Stimulated activated effector memory CD8-positive, alpha-beta T cell treated with anti-CD3 and anti-CD28 coated beads, Interleukin-12 subunit alpha, Interleukin-12 subunit beta, amount 100 ng/mL, for 72 hours (primary cell): ENCODE measurements around the gene CENPP.
"Not testable (repeated sequence)": the region's sequence is repeated elsewhere in the genome, so short reads cannot be mapped to it uniquely, and the experiment has no call there.

Source experiments
- ATAC-seq: fragments of 150-1000 bp; cut with Tn5 transposase; 2 replicates; pipeline ENCODE4 v1.10.0; 2021
- DNase-seq, 2 donors: peaks; one replicate each; pipeline ENCODE4 v3.0.0; 2021 to 2022; ENCODE audit warnings: low spot score in 2 of 2
- H3K27ac Mint-ChIP-seq: one replicate; pipeline ENCODE4 v1.8.0; 2022; ENCODE audit warnings: mild to moderate bottlenecking, mixed read lengths
- H3K36me3 Mint-ChIP-seq: one replicate; pipeline ENCODE4 v1.8.0; 2022; ENCODE audit warnings: mild to moderate bottlenecking, mixed read lengths
- H3K4me1 Mint-ChIP-seq: one replicate; pipeline ENCODE4 v1.8.0; 2022; ENCODE audit warnings: mixed read lengths
- H3K4me3 Mint-ChIP-seq: one replicate; pipeline ENCODE4 v1.8.0; 2022; ENCODE audit warnings: mild to moderate bottlenecking, mixed read lengths
- H3K9me3 Mint-ChIP-seq: one replicate; pipeline ENCODE4 v1.8.0; 2022; ENCODE audit warnings: mixed read lengths

CENPP gene

DNA sequence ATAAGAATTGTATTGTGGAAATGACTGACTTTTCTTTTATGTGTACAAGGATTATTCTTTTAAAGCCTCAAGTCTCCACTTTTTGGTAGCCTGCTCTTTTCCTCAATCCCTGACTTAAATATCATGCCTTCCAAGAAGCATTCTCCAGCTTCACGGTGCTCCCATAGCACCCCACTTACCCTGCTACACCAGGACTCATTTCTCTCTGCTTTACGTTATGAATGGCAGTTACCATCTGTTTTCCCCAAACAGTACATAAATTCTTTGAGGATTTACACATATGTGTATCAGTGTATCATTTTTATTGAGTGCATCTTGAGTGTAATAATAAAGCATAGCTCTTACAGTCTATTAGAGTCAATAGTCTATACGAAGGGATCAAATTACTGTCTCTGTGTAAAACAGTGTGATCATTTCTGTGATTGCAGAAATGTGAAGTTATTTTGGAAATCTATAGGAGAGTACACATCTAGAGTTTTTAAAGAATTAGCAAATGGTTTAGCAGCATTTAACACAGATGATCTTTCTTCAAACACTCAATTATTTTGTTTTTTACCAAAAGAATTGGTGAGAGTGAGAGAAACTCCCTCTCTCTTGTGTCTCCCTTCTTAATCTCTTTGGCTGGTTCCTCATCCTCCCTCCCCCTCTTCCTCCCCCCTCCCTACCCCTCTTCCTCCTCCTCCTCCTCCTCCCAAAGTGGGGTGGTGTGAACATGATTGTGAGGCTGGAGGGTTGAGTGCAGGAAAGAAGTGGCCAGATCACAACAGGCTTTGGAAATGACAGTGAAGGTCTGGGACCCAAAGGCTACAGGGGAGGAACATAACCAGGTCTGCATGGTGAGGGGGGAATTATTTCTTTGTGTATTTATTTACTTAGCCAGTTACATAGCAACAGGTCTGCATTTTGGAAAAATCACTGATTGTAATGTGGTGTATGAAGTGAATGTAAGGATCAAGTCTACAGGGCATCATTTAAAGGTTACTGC lies 237.7 kb downstream of the CENPP start:
- Mint-ChIP-seq H3K4me1 (no peaks in the 10 kb centered on the region), H3K36me3 (no peaks in the 10 kb centered on the region), H3K4me3 (no peak overlapping the region), H3K27ac (no peak overlapping the region), H3K9me3 (peaks cover 6% of the 10 kb centered on the region)
- DNase-seq (no peak), ATAC-seq (no peak)

DNA sequence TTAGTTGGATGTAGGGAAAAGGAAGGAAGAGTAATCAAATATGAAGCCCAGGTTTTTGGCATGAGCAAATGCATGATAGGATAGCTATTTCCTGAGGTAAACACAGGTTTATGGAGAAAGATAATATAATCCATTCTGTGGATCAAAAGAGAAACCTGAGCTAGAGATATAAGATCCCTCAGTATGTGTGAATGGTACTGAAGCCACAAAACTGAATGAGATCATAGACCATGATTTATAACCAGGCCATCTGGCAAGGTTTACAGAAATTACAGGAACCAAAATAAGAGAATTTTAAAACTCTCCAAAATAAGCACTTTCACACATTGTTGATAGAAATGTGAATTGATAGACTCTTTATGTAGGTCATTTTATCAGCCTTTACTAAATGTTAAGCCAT lies 238.8 kb downstream of the CENPP start:
- Mint-ChIP-seq H3K4me1 (no peaks in the 10 kb centered on the region), H3K27ac (no peak overlapping the region), H3K9me3 (peaks cover 6% of the 10 kb centered on the region), H3K4me3 (no peak overlapping the region), H3K36me3 (no peaks in the 10 kb centered on the region)
- DNase-seq (no peak), ATAC-seq (no peak)

DNA sequence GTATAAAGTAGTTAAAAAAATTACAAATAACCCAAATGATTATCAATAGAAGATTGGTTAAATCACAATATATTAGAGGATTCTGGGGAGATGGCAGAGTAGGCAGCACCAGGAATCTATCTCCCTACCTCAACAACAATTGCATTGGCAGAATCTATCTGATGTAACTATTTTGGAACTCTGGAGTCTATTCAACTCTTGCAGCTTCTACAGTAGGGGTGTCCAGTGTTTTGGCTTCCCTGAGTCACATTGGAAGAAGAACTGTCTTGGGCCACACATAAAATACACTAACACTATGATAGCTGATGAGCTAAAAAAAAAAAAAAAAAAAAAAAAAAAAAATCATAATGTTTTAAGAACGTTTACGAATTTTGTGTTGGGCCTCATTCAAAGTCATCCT lies 239.2 kb downstream of the CENPP start:
- H3K27ac Mint-ChIP-seq = no peak overlapping the region
- no peak overlapping the region for H3K4me3 Mint-ChIP-seq
- DNase-seq (no peak), ATAC-seq (no peak)
- H3K4me1 Mint-ChIP-seq = no peaks in the 10 kb centered on the region
- H3K36me3 Mint-ChIP-seq = no peaks in the 10 kb centered on the region
- H3K9me3 Mint-ChIP-seq = peaks cover 6% of the 10 kb centered on the region

DNA sequence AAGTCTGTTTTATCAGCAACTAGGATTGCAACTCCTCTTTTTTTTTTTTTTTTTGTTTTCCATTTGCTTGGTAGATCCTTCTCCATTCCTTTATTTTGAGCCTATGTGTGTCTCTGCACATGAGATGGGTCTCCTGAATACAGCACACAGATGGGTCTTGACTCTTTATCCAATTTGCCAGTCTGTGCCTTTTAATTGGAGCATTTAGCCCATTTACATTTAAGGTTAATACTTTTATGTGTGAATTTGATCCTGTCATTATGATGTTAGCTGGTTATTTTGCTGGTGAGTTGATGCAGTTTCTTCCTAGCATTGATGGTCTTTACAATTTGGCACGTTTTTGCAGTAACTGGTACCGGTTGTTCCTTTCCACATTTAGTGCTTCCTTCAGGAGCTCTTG lies 246.1 kb downstream of the CENPP start:
- not testable (repeated sequence) for H3K9me3 Mint-ChIP-seq, ATAC-seq, H3K36me3 Mint-ChIP-seq, H3K4me1 Mint-ChIP-seq, H3K27ac Mint-ChIP-seq, DNase-seq, H3K4me3 Mint-ChIP-seq

DNA sequence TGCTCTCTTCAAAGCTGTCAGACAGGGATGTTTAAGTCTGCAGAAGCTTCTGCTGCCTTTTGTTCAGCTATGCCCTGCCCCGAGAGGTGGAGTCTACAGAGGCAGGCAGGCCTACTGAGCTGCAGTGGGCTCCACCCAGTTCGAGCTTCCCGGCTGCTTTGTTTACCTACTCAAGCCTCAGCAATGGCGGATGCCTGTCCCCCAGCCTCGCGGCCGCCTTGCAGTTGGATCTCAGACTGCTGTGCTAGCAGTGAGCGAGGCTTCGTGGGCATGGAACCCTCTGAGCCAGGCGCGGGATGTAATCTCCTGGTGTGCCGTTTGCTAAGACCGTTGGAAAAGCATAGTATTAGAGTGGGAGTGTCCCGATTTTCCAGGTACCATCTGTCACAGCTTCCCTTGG lies 247.9 kb downstream of the CENPP start:
- ATAC-seq, H3K4me1 Mint-ChIP-seq: not testable (repeated sequence)

DNA sequence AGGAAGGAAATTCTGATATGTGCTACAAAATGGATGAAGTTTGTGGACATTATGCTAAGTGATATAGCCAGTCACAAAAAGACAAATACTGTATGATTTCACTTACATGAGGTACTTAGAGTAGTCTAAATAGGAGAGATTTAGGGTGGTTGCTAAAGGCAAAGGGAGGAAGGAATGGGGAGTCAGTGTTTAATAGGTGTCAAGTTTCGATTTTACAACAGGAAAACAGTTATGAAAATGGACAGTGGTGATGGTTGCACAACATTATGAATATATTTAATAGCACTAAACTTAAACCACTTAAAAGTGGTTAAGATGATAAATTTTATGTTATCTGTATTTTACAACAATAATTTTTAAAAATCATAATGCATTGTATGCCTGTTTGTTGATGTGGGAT lies 250.4 kb downstream of the CENPP start:
- Mint-ChIP-seq H3K4me1 (no peaks in the 10 kb centered on the region), H3K4me3 (no peak overlapping the region), H3K27ac (no peak overlapping the region), H3K9me3 (no peaks in the 10 kb centered on the region), H3K36me3 (no peaks in the 10 kb centered on the region)
- DNase-seq = no peak
- ATAC-seq = no peak

More for the DNA sequence above, 247.9 kb downstream of the CENPP start:
- not testable (repeated sequence) for DNase-seq, H3K36me3 Mint-ChIP-seq, H3K9me3 Mint-ChIP-seq, H3K27ac Mint-ChIP-seq, H3K4me3 Mint-ChIP-seq

DNA sequence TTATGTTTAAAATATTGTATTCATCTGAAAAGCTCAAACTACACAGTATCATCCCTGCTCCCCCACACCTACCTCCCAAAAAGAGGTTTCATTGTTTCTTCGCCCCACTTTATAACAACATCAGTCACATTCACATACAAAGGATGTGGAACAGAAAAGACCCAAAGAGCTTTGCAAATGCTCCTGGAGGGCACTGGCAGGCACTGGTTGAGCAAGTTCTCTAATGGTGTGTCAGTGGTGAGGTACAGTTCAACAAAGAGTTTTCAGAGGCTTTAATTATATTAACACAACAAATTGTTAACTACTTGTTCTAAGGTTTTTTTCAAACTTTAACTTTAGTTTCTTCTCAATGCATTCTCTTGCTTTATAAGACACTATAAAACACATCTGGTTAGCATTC lies 264.2 kb downstream of the CENPP start:
- Mint-ChIP-seq H3K27ac (no peak overlapping the region), H3K4me1 (no peaks in the 10 kb centered on the region), H3K9me3 (no peaks in the 10 kb centered on the region), H3K4me3 (no peak overlapping the region), H3K36me3 (no peaks in the 10 kb centered on the region)
- ATAC-seq (no peak), DNase-seq (no peak)

DNA sequence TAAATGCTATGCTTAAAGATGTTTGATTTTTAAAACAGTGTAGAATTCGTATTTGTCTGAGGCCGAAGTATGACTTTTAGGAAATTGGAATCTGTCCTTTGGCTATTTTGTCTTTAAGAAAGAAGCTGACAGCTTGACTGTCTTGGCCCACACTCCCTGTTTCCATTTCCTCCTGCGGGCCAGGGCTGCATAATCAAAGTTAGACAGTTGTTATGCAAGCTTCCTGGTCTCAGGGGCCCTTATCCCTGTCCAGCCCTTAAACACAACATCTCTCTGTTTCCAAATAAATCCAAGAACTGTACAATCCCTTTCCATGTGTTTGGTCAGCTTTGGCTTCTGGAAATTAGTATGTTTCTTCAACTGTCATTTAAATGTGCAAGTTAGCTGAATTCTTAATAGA lies 264.6 kb downstream of the CENPP start:
- Mint-ChIP-seq H3K4me1 (no peaks in the 10 kb centered on the region), H3K4me3 (no peak overlapping the region), H3K9me3 (no peaks in the 10 kb centered on the region), H3K36me3 (no peaks in the 10 kb centered on the region), H3K27ac (no peak overlapping the region)
- ATAC-seq (no peak), DNase-seq (no peak)

DNA sequence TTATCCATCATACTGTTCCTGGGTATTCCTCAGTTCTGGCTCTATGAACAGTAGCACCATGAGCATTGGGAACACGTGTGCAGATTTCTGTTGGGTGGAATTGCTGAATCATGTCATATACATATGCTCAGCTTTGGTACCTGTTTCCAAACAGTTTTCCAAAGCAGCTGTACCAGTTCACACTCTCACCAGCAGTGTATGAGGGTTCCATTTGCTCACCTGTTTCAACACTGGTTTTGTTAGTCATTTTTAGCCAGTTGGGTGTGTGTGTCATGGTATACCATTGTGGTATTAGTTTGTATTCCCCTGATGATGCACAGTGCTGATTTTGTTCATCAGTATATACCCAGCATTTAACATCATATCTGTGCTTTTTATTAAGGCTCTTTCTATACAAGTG lies 266.8 kb downstream of the CENPP start:
- Mint-ChIP-seq H3K27ac (no peak overlapping the region), H3K4me3 (no peak overlapping the region), H3K4me1 (no peaks in the 10 kb centered on the region), H3K9me3 (no peaks in the 10 kb centered on the region), H3K36me3 (no peaks in the 10 kb centered on the region)
- DNase-seq = no peak
- peak; percentile 95 for ATAC-seq

DNA sequence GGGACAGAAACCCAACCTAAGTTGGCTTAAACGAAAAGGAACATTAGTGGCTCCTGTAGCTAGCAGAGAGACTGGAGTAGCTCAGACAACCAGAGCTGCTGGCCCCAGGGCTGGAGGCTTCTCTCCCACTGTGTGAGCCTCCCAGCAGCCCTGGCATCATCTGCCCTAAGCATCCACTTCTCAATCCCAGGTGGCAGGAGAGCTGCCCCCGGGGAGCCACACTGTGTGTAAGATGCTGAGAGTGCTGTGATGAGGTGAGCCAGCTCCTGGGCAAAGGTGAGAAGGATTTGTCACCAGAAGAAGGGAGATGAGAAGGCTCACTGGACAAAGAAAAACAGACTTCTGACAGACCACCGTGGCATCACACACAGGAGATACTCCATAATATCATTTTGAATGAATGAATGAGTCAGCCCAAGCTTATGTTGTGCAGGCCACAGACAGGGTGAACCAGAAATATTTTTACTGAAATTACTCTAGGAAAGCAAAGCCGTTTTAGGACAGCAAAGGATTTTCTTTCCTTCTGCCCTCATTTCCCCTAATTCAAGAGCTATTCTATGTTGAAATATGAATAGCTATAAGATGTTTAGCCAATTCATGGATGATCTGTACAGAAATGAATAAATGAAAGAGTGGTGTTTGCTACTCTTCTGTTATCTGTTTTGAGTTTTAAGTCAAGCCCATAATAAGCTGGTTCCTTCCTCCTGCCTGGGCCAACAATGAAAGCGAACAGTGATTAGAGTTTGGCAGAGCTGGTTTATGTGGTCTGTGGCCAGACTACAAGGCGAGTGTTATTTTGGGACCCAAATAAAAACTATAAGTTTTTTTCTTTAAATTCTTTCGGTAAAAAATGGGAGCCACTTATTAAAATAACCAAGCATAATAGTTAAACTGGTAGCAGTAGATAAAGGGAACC lies 267.5 kb downstream of the CENPP start:
- H3K4me3 Mint-ChIP-seq = no peak overlapping the region
- ATAC-seq (peak; percentile 69), DNase-seq (no peak)
- H3K9me3 Mint-ChIP-seq = no peaks in the 10 kb centered on the region
- no peak overlapping the region for H3K27ac Mint-ChIP-seq
- H3K4me1 Mint-ChIP-seq = no peaks in the 10 kb centered on the region
- H3K36me3 Mint-ChIP-seq = no peaks in the 10 kb centered on the region

DNA sequence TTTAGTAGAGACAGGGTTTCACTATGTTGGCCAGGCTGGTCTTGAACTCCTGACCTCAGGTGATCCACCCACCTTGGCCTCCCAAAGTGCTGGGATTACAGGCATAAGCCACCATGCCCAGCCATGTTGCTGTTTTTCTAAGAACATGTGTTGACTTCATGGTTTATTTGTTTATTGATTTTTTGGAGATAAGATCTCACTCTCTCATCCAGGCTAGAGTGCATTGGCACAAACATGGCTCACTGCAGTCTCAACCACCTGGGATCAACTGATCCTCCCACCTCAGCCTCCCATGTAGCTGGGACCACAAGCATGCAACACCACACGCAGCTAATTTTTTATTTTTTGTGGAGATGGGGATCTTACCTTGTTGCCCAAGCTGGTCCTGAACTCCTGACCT lies 269.3 kb downstream of the CENPP start:
- H3K4me1 Mint-ChIP-seq, H3K27ac Mint-ChIP-seq, H3K36me3 Mint-ChIP-seq, H3K9me3 Mint-ChIP-seq, ATAC-seq, DNase-seq, H3K4me3 Mint-ChIP-seq: not testable (repeated sequence)

DNA sequence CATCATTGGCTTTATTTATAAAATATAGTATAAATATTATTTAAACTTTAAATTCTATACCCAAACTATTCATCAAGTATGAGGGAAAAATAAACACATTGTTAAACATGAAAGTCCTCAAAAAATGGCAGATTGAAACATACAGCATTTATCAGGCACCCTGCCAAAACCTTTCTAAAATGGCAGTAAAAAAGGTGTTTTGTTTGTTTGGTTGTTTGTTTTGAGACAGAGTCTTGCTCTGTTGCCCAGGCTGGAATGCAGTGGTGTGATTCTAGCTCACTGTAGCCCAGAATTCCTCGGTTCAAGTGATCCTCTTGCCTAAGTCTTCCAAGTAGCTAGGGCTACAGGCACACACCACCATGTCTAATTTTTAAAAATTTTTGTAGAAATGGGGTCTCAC lies 270.2 kb downstream of the CENPP start:
- H3K4me1 Mint-ChIP-seq = no peaks in the 10 kb centered on the region

DNA sequence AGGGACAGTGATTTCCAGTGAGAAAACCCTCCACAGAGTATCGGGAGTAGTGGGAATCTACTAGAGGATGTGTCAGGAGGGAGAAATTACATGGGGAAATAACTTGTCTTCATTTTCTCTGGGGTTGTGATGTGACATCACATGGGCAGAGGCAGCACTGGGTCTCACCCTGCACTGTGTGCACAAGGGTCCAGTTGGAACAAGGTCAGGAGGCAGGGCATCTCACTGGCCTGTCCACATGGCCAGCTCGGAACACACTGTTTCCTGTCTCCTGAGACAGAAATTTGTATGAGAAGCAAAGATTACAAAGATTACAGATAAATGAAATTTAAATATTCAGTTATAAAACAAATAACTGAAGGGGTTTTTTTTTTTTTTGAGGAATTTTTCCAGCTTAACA lies 272.6 kb downstream of the CENPP start:
- no peaks in the 10 kb centered on the region for H3K4me1 Mint-ChIP-seq
- DNase-seq (no peak), ATAC-seq (no peak)
- H3K27ac Mint-ChIP-seq = no peak overlapping the region
- H3K36me3 Mint-ChIP-seq = no peaks in the 10 kb centered on the region
- H3K9me3 Mint-ChIP-seq = no peaks in the 10 kb centered on the region
- no peak overlapping the region for H3K4me3 Mint-ChIP-seq

More for the DNA sequence above, 270.2 kb downstream of the CENPP start:
- H3K9me3 Mint-ChIP-seq = no peaks in the 10 kb centered on the region
- no peaks in the 10 kb centered on the region for H3K36me3 Mint-ChIP-seq
- DNase-seq (no peak), ATAC-seq (no peak)
- no peak overlapping the region for H3K27ac Mint-ChIP-seq
- H3K4me3 Mint-ChIP-seq = no peak overlapping the region

DNA sequence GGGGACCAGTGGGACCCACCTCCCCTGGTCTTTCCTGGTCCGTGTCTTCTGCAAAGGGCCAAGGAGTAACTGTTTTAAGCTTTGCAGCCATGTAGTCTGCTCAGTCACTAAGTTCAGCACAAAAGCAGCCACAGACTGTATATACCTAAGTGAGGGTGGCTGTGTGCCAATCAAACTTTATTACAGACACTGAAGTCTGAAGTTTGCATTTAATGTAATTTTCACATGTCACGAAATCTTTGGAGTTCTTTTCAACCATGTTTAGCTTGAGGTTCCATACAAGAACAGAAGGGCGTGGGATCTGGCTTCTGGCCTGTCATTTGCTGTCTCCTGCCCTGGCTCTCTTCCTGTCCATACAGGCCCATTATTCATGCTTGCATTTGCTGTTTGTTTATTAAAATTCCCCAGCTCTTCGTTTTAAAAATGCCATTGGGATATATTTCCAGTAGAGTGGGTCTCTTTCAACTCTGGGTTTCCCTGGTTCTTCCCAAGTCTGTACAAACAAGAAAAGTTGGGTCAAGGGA lies 274.2 kb downstream of the CENPP start:
- peaks cover 10% of the 10 kb centered on the region for H3K9me3 Mint-ChIP-seq
- DNase-seq (no peak), ATAC-seq (no peak)
- no peak overlapping the region for H3K27ac Mint-ChIP-seq
- H3K36me3 Mint-ChIP-seq = no peaks in the 10 kb centered on the region
- no peak overlapping the region for H3K4me3 Mint-ChIP-seq
- H3K4me1 Mint-ChIP-seq = no peaks in the 10 kb centered on the region

DNA sequence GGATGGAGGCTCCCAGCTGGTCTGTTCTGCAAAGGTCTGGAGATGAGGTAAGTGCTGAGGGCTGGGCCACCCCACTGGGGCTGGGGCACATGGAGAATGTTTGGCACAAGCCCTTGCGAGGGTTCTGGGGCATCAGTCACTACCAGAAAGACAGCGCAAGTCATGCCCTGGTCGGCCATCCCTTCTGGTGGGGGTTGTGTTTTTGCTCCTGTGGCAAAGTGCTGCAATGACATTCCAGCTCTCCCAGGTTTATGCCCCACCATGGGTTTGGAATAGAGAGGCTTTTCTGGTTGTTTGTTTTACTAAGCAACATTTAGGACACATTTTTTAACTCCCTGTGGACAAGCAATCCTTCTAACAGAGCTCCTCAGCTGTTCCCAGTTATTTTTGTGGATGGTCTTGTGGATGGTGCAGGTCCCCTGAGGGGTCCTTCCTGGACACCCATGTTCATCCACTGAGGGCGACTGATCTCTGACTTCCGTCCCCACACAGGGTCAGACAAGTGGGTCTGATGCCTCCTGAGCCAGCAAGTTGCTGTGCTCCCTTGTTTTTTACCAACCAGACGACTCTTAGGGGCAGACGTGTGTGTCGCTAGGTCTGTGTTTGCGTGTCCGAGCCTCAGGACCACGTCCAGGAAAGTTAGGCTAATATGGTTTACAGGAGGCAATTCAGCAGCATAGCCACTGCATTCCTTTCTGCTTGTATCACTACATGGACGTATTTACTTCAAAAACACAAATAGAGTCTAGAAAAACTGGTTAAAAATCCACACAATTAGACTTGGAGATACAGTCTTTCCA lies 274.9 kb downstream of the CENPP start:
- no peaks in the 10 kb centered on the region for H3K4me1 Mint-ChIP-seq
- no peak overlapping the region for H3K4me3 Mint-ChIP-seq
- H3K27ac Mint-ChIP-seq = no peak overlapping the region
- H3K36me3 Mint-ChIP-seq = no peaks in the 10 kb centered on the region
- DNase-seq = no peak
- H3K9me3 Mint-ChIP-seq = peaks cover 10% of the 10 kb centered on the region
- ATAC-seq = no peak
